T-helper 2 cell treated with Interferon-gamma antibody and Interleukin-4, amounts not matched to agents 100 ng/mL and 5 ng/mL, for 36 hours (primary cell): ENCODE results near the gene ACAA1. TPM values are rescaled to one million over a fixed set of nuclear protein-coding genes. Genes with fewer than 3 reads are reported as not detected.

Experiments used
- intact Hi-C: fragments of 100-400 bp; cut with micrococcal nuclease; formaldehyde crosslinking; loops from one replicate; pipeline ENCODE4 v1.15.1; 2023
- total RNA-seq: library from RNA; stranded (reverse); gene quantifications from 2 replicates; pipeline ENCODE4 v1.2.3, GENCODE V29; 2022

ACAA1 gene
- total RNA-seq, 1 donor from 2014 or later = 91.9 TPM

- intact Hi-C loops = loop anchor here (1.0 to 10.0 kb wide), 11 partner anchors 15 to 517 kb away; partner anchors contain the start of genes ACVR2B, DLEC1, EXOG and OXSR1
Observed at GRCh38 chr3:38137615-38138348, 855 bp upstream of the ACAA1 start.

DNA sequence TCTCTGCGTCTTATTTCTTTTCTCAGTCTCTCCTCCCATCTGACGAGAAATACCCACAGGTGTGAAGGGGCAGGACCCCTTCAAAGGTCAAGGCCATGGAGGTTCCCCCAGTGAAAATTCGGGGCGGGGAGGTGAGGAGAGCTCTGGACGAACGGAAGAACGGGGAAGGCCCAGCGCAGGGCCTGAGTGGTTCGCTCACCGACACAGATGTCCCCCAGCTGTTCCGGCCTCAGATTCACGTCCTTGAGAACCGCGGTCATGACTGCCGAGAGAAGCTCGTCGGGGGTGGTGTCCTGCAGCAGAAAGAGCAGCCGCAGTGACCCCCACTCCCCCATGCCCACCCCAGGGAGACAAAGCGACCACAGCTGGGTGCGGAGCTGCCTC lies 542 bp downstream of the ACAA1 start:
- intact Hi-C loops = loop anchor here (1.0 to 10.0 kb wide), 6 partner anchors 54 to 518 kb away; partner anchors contain the start of gene XYLB

DNA sequence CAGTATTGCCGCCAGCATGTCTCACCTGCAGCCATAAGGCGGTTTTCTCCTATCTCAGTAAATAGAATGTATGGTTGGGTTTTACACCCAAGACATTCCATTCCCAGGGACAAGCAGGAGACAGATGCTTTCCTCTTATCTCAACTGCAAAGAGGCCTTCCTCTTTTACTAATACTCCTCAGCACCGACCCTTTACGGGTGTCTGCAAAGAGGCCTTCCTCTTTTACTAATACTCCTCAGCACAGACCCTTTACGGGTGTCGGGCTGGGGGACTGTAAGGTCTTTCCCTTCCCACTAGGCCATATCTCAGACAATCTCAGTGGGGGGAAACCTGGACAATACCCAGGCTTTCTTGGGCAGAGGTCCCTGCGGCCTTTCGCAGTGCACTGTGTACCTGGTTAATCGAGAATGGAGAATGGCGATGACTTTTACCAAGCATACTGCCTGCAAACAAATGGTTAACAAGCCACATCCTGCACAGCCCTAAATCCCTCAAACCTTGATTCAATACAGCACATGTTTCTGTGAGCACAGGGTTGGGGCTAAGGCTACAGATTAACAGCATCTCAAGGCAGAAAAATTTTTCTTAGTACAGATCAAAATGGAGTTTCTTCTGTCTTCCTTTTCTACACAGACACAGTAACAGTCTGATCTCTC lies 1.2 kb downstream of the ACAA1 start:
- intact Hi-C loops = loop anchor here (1.0 to 10.0 kb wide), 6 partner anchors 55 to 519 kb away; partner anchors contain the start of gene XYLB

- intact Hi-C loops = loop anchor here (5.0 to 10.0 kb wide), 4 partner anchors 123 to 520 kb away; partner anchors contain the start of gene XYLB
Observed at GRCh38 chr3:38134517-38135143, 2.3 kb downstream of the ACAA1 start.

DNA sequence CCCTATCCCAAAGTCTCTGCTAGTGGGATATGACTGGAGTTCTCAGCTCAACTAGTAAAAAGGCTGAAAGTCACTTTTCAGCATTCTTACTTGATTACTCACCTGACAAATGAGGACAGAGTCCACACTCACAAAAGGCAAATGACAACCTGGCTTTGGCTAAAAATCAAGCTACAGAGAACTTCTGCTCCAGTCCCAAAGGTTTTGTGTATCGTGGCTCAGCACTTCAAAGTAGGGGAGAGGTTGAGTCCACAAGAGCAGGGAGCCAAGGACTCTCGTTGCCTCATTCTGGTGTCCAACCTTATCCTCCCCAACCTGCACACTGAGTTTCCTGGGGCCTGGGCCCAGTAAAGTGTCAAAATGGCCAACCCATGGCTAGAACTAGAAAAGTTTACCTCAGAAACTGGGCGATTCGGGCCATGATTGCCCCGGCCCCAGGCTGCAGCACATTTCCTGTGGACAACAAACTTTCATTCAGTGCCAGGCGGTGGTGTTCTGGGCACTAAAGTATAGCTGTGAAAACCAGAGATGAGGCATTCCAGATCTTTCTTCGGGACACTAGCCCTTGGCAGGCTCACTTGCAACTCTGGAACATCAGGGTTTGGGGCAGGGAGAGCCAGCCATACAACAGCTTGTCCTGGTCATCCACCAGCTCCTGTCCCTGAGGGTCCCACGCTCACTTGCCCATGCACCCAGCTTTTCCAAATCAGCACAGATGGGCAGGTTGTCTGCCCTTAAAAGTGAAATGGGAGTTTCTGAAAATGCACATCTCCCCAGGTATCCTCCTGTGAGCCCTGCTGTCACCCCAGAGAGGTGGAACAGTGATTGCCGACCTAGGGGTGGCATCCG lies 3.1 kb downstream of the ACAA1 start:
- intact Hi-C loops = loop anchor here (10.0 kb wide), 1 partner anchor 521 kb away; no protein-coding TSS in a partner anchor

DNA sequence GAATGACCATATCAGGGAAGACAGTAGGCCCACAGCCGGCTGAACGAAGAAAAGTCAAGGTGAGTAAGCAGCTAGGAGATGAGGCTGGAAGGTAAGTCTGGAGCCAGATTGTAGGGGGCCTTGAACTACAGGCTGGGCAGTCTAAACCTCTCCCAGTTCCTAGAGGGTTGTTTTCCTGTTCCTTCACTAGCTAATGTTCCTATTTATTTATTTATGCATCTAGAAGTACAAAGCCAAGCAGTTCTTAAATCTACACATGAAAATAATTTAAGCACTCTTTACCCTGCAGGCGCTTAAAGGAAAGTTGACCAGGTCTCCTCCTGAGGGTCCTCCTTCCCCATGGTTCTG lies 3.7 kb downstream of the ACAA1 start:
- intact Hi-C loops = loop anchor here (10.0 kb wide), 1 partner anchor 522 kb away; no protein-coding TSS in a partner anchor

DNA sequence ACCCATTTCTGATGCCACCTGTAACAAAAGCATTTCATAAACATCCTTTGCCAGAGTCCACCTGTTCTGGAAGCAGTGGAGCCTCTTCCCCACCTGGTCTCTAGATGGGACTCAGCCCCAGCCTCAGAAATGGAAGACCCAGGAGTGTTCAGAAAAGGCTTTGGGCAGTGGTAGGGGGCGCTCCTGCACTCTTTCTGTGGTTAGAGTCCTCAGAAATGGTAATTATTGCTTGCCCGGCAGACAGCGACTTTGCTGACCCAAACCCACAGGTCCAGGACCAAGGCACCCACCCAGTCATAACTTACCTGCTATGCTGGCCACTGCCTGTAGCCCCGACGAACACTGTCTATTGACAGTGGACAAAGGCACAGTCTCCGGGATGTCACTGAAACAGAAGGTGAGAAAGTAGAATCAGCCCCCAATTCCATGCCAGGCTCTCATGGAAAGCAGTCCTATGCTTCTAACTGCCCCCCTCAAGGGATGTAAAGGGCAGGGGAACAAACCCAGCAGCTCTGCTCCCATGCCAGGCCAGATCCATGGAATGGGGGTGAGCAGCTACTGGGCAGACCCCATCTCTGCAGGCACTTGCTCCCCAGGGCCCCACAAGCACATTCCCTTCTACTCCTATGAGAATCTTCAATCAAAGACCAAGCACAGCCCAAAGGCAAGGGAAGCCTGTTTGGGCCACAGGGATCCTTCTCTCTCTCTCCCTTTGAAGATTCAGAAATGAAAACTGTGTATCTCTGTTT lies 5.1 kb downstream of the ACAA1 start:
- intact Hi-C loops = loop anchor here (10.0 kb wide), 1 partner anchor 523 kb away; no protein-coding TSS in a partner anchor

DNA sequence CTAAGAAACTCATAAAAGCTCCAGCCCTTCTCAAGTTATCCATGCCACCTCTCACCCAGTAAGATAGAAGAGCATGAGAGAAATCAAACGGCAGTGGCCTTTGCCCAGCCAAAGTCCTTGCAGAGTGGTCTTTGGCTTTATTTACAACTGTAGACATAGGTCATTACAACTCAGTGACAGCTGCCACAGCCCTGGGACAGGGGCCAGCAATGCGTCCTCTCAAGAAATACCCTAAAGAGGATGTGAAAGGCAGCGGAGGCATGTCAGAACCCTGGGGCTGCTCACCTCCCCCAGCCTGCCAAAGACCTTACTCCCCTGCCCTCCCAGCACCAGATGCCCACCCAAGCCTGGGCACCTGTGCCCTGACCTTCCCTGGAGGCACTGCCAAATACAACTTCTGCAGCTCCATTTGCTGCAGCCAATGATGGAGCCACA lies 6.3 kb downstream of the ACAA1 start:
- intact Hi-C loops = loop anchor here (10.0 kb wide), 1 partner anchor 524 kb away; no protein-coding TSS in a partner anchor

- intact Hi-C loops = no loop called here
Observed at GRCh38 chr3:38129058-38129457, 7.9 kb downstream of the ACAA1 start.

DNA sequence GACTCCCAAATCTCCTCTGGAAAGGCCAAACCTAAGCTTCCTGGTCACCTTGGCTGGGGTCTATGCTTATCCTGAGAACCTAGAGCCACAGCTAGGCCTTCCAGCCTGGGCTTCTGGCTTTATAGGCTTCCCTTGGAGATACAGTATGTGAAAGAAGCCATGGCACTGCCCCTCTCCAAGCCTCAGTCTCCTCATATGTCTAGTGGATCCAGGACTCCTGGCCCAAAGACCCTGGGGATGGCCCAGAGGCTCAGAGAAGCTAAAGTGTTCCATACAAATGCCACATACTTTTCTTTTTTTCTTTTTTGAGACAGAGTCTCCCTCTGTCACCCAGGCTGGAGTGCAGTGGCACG lies 8.6 kb downstream of the ACAA1 start:
- intact Hi-C loops = no loop called here

- intact Hi-C loops = no loop called here
Observed at GRCh38 chr3:38127611-38128302, 9.2 kb downstream of the ACAA1 start.

DNA sequence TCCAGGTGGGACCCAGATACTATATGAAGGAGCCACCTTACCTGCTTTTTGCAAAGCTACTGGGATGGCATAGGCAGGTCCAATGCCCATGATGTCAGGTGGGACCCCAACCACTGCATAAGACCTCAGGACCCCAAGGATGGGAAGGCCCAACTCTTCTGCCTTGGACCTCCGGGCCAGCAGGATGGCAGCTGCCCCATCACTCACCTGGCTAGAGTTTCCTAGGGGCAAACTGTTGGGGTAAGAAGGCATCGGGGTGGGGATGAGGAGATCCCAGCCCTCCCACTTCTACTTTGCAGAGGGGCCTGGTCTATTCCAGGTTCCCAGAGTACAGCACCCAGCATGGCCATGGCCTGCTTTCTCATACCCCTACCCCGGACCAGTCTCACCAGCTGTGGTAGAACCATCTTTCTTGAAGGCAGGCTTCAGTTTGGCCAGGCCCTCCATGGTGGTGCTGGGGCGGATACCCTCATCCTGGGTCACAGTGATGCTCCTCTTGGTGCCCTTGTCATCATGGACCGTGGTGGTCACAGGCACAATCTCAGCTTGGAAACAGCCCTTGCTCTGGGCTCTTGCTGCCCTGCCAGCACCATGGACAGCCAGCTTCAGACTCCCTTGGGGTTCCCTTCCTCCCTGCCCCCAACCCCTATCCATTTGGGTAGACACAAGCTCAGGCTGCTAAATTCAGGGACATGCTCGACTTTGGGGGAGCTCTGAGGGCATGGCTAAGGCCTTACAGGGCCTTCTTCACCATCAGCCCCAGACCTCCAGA lies 10.6 kb downstream of the ACAA1 start:
- intact Hi-C loops = no loop called here

DNA sequence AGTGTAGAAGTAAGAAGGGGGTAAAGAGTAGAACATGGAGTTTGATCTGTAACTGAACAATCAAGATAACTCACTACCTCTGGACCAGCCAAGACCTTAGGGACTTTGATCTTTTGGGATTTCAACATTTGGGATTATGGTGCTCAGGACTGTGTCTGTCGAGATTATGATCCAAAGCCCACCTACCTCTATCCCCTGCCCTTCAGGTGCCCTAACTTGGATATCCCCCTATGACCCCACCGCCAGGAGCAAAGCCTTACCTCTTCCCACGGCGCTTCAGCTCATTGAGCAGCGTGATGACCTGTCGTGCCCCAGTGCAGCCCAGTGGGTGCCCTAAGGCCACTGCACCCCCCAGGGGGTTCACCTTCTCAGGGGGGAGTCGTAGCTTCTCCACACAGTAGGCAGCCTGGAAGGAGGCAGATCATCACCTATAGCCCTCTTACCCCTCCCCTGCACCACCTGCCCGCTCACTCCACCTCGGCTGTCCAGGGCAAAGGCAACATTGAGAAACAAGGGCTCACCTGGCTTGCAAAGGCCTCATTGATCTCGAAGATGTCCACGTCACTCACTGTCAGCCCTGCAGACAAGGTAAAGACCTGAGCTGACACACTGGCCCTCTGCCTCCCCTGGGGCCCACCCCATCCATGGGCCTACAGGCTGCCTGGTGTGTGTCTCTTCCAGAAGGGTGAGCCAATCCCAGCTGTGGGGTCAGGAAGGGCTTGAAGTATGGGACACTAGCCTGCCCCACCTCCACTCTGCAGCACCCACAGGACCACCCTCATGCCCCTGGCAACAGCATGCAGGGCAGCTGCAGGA lies 11.4 kb downstream of the ACAA1 start:
- intact Hi-C loops = no loop called here

DNA sequence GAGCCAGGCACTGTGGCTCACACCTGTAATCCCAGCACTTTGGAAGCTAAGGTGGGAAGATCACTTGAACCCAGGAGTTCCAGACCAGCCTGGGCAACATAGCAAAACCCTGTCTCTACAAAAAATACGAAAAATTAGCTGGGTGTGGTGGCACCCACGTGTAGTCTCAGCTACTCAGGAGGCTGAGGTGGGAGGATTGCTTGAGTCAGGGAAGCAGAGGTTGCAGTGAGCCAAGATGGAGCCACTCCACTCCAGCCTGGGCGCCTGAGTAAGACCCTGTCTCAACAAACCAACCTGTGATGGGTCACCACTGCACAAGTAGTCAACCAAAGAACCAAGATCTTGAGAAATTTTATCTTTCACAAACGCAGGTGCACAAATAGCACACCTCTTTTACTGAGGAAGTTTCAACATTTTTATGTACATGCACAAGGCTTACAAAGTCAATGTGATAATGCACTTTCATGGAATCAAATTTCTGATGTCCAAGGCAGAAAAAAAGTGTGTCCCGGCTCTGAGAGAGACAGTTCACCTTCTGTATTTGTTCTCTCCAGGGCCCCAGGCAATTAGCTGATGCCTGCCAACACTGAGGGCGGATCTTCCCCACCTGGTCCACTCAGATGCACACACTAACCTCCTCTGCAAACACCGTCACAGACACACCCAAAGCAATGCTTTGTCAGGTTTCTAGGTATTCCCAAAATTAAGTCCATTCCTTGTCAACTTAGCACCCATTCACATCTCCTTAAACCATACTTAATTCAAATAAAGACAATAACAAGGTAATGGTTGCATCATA lies 12.4 kb downstream of the ACAA1 start:
- intact Hi-C loops = no loop called here

- intact Hi-C loops = no loop called here
Observed at GRCh38 chr3:38122712-38123290, 14.1 kb downstream of the ACAA1 start.

GRCh38 chr3:38121832-38122461 lies 15.0 kb downstream of the ACAA1 start:
- intact Hi-C loops = no loop called here
